Tongue (tissue), 2 donors: ENCODE data around the gene SNED1. TPM values are rescaled to one million over a fixed set of nuclear protein-coding genes. Genes with fewer than 3 reads are reported as not detected.

Source experiments
- DNase-seq: peaks from one replicate; pipeline ENCODE4 v3.0.0-alpha.2; 2015
- total RNA-seq: library from RNA; depleted of rRNA; stranded (reverse); fragments of >200 nt; gene quantifications from one replicate; pipeline ENCODE4 v1.2.3, GENCODE V29; 2014

The SNED1 gene
- total RNA-seq, 1 donor from 2014 or later: 15.0 TPM

DNA sequence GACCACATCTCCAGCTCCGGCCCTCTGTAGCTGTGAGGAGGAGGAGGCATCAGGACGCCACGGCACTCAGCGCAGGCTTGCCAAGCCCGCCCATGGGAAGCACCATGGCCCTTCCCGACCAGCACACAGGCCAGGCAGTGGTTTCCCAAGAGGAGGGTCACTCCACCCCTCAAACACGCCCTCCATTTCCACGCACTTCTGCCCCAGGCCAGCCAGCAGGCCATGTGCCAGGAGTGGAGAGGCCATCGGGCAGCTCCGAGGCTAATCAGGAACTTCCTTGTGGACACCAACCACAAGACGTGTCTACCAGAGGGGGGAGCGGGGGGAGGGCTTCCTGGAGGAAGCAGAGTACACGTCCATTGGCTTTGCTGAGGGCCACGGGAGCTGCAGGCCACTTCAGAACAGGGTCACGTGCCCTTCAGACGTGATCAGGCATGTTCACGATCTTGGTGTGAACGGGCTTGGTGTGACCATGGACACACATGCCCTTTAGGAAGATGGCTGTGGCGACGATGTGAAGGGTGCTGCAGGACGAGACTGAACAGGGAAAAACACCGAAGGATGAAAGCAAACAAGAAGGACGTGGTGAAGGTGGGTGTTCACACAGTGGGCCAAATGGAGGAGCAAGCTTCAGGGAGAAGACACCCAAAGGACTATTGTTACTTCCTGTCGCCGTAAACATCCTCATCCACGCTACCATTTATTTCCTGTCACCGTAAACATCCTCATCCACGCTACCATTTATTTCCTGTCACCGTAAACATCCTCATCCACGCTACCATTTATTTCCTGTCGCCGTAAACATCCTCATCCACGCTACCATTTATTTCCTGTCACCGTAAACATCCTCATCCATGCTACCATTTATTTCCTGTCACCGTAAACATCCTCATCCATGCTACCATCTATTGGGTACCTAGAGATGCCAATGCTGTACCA is 110.1 kb downstream of the SNED1 start:
- no peak for DNase-seq

DNA sequence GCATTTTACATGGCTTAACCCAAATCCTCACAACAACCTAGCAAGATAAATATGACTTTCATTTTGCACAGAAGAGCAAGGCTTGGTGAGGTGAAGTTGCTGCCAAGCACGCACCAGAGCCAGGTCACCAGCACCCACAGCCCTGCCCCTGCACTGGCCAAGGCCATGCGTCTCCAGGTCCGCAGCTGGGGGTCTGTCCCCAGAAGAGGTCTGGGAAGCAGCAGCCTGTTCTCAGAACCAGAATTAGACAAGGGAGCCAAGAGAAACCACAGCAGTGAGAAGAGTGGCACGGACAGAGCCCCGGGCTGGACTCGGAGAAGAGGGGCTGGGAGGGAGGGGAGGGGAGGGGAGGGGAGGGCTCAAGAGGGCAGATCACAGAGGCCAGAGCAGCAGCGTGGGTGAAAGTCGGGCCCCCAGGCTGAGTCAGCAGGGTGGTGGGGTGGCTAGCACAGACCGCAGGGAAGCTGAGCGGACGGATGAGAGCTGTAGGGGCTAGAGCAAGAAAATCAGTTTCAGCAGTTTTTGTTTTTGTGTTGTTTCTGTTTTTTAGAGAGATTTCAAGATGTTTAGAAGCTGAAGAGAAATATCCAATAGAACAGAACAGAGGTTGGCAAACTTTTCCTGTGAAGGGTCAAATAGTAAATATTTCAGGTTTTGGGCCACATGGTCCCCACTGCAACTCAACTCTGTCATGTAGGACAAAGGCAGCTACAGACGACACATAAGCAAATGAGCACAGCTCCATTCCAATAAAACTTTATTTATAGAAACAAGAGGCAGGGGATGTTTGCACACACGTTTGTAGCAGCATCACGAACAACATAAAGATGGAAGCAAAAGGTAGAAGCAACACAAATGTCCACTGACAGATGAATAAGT is 111.0 kb downstream of the SNED1 start:
- DNase-seq: no peak

DNA sequence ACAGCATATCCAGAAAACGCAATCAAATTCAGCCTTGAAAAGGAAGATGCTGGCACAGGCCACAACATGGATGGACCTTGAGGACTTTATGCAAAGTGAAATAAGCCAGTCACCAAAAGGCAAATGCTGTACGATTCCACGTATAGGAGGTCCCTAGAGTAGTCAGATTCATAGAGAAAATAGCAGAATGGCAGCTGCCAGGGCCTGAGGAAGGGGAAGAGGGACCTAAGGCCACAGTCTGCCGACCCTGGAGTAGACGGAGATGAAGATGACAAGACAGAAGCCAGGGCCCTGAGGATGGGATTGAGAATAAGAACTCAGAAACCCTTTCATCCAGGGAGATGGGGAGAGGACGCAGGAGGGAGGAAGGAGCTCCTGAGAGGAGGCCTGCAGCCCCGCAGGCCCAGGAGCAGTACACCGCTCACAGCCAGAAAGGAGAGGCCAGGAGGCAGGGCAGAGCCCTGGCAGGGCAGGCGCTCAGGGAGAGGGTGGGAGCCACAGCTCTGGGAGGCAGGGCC is 111.7 kb downstream of the SNED1 start:
- DNase-seq: no peak

DNA sequence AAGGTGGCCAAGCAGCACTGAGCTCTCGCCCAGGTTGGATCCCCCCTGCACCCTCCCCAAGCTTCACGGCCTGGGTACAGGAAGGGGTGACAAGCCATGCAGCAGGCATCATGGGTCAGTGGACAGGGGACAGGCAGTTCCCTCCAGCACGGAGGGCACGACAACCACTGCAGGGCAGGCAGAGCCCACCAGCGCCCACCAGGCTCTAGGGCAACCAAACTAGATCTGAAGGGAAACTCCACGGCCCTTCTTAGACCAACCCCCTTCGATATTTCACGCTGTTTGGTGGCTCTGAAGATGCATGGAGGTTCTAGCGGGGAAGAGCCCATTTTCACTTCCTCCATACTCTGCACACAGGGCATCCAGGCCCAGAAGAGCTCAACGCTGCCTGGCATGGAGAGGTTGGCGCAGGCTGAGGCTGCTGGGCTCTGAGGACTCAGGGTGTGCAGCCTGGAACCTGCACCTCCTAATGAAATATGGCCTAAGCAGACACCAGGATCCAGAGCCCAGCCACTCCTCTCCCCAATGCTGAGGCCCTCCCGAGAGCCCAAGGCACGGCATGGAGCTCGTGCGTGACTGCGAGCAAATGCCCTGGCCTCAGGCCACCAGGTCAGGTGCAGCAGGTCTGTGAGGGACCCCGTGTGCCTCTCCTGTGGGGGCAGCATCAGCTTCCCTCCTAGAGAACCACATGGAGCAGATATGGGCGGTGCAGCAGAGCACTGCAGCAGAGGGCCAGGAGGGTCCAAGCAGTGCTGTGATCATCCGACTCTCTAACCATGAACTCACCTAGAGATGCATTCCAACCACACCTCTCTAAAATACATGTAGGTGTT is 112.4 kb downstream of the SNED1 start:
- DNase-seq: no peak

DNA sequence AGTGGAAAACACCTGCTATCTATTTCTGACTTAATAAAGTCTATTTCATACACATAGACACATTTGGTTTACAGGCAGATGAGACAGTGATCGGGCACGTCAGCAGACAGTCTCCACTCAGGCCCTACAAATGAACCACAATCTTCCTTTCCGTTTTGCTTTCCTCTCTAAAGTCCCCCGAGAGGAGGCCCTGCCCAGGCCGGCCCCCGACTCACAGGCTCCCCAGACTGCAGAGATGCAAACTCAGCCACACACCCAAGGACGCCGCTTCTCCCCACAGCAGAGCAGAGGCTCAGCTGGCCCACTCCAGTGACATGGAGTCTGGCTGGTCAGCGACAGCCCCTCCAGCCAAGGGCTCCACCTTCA is 113.0 kb downstream of the SNED1 start:
- DNase-seq: no peak

DNA sequence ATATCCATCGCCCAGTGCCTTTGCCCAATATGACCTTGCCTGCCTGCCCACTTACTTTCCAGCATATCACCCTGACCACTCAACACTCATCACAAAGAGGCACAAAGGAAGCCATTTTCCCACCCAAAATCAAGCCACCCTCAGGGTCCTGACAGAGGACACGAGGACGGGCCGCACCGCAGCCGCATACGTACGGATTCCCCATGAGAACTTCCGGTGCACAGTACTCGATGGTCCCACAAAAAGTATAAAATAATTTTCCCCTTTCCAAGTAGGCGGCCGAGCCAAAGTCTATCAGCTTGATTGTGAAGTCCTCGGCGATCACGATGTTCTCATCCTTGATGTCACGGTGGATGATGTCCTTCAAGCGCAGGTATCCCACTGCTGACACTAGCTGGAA is 113.6 kb downstream of the SNED1 start:
- DNase-seq: no peak

DNA sequence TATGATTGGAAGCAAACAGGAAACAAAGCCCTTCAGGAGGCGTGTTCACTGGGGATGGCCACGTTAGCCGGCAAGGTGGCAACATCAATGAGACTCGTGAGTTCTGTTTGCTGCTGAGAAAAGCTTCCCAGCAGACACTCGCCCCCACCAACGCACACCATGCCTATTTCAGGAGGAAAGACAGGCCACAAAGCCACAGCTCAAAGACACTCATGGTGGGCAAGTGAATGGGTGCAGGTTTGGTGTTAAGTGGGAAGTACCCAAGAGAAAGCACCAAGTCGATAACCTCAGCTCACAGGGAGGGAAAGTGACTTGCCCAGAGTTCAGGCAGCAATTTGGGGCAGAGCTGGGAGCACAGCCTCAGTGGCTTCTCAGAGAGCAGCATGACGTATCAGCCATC is 114.2 kb downstream of the SNED1 start:
- no peak for DNase-seq

DNA sequence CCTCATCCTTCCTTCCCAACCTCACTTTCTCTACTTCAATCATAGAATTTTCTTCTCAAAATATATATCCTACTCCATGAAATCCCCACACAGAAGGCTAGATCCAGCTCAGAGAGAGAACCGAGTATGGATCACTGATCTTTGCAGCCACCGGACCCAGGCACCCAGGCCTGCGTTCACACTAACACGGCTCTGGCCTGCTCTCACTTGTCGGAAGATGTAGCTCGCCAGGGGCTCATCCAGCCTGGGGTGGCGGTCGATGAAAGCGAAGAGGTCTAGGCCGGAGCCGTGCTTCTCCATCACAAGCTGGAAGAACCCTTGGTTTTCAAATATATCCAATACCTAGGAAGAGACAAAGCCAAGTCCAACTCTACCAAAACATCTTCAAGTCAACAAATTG is 116.4 kb downstream of the SNED1 start:
- no peak for DNase-seq

DNA sequence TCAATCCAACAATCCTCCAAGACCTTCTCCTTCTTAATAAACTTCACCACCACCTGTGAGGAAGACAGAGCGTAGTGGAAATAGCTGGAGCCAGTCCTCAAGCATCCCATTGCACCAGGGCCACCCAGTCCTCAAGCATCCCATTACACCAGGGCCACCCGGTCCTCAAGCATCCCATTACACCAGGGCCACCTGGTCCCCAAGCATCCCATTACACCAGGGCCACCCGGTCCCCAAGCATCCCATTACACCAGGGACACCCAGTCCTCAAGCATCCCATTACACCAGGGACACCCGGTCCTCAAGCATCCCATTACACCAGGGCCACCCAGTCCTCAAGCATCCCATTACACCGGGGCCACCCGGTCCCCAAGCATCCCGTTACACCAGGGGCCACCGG is 116.9 kb downstream of the SNED1 start:
- DNase-seq: no peak

DNA sequence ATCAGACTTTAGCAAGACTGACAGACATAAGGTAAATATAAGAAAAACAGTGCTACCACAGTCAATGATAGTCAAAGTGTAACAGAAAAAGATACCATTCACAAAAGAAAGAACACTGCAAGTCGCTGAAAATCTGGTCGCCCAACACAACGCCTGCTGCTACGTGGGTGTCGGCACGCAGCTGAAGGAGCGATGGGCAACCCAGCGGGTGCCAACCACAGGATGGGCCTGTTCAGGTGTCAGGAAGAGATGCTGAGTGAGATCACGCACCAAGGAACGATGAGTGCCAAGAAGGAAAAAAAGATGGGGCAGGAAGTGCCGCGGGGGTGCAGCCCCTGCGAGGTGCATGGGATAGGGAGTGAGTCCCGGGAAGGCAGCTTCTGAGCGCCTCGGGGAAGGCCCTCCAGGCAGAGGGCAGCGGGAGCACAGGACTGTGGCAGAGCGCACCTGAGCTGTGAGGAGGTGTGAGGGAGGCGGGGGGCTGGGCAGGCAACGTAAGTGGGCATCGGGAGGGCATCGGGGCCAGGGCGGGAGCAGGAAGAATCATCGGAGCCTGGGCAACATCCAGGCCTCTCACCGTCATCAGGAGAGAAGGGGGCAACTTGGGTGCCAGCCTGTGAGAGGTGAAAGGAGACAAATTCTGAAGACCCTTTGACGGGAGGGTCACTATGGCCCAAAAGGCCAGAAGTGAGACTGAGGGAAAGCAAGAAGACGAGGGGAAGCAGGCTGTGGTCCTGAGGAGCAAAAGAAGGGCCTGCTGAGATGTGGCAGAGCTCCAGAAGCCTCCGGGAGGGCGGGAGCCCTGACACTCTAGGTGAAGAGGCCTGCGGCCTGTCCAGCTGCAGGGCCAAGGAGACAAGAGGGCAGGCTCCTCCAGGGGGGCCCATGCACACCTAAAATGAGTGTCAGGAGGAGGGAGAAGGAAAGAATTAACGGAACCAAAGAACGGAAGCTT is 118.5 kb downstream of the SNED1 start:
- no peak for DNase-seq

DNA sequence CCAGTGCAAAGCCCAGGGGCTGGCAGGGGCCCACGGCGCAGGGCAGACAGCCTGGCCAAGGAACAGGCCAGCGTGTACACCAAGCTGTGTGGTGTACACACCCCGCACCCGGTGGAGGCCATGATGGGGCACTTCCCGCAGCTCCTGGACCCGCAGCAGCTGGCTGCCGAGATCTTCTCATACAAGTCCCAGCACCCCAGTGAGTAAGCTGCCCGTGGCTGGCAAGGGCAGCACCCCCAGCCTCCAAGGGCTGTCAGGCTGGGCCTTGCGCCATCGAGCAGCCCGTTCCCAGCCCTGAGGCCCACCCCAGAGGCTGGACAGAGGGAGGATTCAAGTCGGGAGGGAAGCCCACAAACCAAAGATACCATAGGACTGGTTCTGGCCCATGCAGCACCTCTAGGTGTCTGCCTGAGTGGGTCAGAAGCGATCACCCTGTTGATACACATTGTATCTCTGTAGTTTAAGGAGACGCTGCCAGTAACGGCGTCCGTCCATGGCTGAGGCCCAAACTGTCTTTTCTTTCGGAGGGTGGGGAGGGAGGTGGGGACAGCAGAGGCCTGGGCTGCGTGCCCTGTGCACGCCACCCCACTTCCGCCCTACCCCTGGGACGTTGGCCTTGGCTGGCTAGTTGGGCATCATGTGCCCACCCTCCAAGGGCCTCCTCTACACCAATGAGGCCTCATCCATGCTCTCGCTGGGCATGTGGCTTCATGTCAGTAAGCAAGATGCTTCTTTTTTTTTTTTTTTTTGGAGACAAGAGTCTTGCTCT is 120.5 kb downstream of the SNED1 start:
- no peak for DNase-seq

DNA sequence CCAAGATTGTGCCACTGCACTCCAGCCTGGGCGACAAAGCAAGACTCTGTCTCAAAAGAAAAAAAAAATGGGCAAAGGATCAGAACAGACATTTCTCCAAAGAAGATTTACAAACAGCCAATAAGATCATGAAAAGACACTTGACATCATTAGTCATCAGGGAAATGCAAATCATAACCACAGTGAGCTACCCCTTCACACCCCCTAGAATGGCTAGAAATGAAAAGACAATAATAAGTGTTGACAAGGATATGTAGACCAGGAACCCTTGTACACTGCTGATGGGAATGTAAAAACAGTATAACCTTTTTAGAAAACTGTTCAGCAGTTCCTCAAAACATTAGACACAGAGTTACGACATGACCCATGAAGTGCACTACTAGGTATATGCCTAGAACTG is 122.0 kb downstream of the SNED1 start:
- DNase-seq: no peak

DNA sequence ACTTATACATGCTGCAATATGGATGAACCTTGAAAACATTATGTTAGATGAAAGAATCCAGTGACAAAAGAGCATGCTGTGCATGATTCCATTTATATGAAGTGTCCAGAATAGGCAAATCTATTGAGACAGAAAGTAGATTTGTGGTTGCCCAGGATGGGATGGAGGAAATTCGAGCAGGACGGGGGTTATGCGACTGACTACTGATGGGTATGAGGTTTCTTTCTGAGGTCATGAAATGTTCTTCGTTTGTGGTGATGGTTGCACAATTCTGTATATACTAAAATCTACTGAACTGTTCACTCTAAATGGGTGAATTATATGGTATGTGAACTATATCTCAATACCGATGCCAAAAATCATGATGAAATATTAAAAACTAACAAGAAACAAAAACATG is 122.6 kb downstream of the SNED1 start:
- DNase-seq: no peak

DNA sequence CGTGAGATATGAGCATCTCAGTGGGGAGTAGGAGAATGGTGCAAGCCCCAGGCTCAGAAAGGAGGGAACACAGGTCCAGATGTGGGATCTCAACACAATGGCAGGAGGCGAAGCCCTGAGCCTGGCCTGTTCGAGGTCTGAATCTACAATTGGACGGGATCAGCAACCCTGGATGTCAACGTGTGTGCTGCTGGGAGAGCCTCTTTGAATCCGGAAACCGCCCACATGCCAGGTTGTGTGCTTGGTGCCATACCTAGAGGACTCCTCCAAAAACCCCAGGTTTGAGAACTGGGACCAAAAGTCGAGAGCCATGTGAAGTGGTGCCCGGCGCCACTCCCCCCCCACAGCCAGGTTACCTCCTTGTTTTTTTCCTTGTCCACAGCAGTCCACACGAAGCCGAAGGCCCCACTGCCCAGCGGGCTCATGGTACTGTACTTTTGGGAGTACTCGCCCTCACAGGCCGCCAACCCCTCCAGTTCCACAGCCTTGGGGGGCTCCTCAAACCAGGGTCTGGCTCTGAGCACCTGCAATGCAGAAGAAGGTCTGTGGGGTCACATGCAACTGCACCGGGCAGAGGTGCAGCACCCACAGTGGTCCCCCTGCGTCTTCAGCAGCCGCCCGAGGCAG is 124.1 kb downstream of the SNED1 start:
- no peak for DNase-seq

DNA sequence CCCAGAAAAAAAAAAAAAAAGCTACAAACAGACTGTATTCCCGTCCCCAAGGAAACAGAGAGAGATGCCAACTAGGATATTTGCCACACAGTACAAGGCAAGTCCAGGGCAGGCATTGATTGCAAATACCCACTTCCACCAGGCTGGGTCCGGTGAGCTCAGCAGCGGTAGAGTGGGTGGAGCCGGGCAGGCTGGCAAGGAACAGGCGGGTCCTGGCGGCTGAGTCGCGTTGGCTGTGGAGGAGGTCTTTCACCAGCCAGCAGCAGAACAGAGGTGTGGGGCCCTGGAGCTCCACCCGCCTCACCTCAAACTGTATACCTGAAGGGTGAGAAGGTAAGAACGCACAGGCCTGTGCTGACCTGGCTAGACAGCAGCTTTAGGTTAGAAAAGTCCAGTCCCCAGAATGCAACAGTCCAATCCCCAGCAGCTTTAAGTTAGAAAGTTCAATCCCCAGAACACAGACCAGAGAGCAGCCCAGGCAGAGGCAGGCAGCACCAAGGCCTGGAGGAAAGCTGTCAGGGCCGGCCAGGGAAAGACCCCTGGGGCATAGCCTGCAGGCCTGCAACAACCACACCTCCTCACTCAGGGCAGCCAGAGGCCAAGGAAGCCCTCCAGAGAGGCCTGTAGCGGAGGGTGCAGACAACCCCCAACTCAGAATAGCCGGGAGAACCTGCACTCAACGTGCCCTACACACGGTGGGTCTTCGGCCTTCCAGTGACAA is 125.6 kb downstream of the SNED1 start:
- no peak for DNase-seq

DNA sequence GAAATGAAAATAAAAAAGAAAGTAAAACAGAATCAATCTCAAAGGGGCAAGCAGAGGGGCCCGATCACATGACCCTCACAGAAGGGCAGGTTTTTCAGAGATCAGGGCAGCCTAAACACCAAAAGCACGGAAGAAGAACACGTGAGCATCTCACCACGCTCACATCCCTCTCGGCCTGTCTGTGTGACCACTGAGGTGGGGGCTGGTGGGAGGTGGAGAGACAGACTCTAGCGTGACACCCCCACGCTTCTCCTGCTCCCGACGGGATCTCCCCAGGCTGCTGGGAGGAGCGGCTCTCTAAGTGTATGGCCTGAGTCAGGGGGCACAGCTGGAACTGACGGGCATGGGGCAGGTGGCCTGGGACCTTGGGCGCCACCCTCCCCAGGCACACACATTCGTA is 127.2 kb downstream of the SNED1 start:
- DNase-seq: no peak

DNA sequence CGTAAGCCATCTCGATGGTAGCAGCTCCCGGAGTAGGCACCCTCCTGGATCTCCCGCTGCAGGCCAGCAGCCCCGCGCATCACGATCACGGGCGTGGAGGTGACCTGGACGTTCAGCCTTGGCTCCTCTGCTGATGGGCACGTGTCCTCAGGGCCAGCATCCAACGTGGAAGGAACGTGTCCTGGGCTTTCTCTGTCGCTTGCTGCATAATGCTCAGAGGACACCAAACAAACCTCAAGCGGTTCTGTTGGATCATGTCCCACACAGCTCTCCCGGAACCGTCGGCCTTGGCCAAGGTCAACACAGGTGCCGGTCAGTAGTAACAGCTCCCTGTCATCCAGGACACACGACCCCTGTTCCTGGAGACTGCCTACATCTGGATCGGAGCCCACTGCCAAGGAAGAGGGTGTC is 127.8 kb downstream of the SNED1 start:
- no peak for DNase-seq

DNA sequence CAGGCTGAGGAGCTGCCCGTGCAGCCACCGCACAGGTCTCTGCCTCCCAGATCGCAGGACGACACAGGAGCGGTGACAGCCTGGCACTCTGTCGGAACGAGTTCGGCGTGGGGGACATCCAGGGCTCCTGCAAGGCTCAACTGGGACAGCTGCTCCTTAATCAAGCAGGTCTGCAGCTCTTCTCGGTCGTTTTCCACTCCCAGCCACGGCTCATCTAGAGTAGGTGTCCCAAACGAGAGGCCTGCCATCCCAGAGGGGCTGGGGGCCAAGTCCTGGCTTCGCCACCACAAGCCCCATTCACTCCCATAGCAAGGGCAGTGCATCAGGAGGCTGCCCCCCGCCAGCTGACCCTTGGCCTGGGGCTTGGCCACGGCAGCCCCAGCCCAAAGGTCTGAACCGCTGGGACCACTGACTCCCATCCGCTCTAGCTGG is 128.4 kb downstream of the SNED1 start:
- no peak for DNase-seq

DNA sequence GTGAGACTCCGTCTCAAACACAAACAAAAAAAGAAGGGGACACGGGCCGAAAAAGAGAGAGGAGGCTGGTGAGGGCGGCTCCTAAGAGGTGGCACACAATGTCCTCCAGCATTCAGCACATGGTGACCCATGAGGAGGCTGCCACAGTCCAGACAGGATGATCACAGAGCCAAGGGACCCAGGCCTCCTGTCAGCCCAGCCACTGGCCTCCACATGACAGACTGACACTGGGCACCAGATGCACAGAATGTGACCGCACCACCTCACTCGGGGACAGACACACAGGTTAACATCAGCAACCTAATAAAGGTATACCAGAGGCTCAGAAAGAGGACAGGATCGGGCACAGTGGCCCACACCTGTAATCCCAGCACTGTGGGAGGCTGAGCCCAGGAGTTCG is 129.8 kb downstream of the SNED1 start:
- no peak for DNase-seq
